HepG2 (cell line): ENCODE data around the gene LRRC27. TPM values are rescaled to one million over a fixed set of nuclear protein-coding genes. Genes with fewer than 3 reads are reported as not detected.

ENCODE experiments used
- KMT2B ChIP-seq: IDR thresholded peaks from 2 replicates; pipeline ENCODE4 v1.6.1; 2016; ENCODE audit warnings: missing genetic modification reagents, missing compliant biosample characterization
- polyA plus RNA-seq, 8 experiments: library from polyadenylated mRNA; depleted of rRNA in 3 of 8; stranded (reverse) in 7 of 8; unstranded in 1 of 8; fragments of >200 nt; fragmentation: Illumina TruSeq in 4 of 8; extraction: Trizol in 4 of 8; gene quantifications; 2 replicates each; pipeline versions ENCODE4 v1.2.1 to v1.2.3, GENCODE V29; 2011 to 2016; ENCODE audit warnings: low read depth in 4 of 8, missing spikeins in 1 of 8, mixed read lengths in 1 of 8; ENCODE audit not compliant: insufficient read depth in 1 of 8
- total RNA-seq, 5 experiments: library from RNA; depleted of rRNA; stranded (reverse); fragments of >200 nt; fragmentation: Illumina TruSeq; extraction: Trizol; gene quantifications; 2 replicates each; pipeline ENCODE4 v1.2.3, GENCODE V29; 2016; ENCODE audit warnings: low read depth in 1 of 5
- TF ChIP-seq, protein P1 (sequence below): sonication (generic); formaldehyde crosslinking; IDR thresholded peaks from 2 replicates; pipeline ENCODE4 v1.4.0; 2020; ENCODE audit warnings: missing genetic modification reagents
- TF ChIP-seq, protein P2 (sequence below): IDR thresholded peaks from 2 replicates; pipeline ENCODE4 v1.6.1; 2016; ENCODE audit warnings: missing compliant biosample characterization, missing genetic modification reagents, borderline replicate concordance
- TF ChIP-seq, protein P3 (sequence below): sonication (generic); formaldehyde crosslinking; IDR thresholded peaks from 2 replicates; pipeline ENCODE4 v1.8.1; 2022; ENCODE audit warnings: low read depth, mild to moderate bottlenecking, missing genetic modification reagents

Gene LRRC27
- total and polyA plus RNA-seq, 2 of the 13 experiments (the other 11 are each of a cell fraction or from before 2014, with no cell fraction given): 4.2 to 4.6 TPM

DNA sequence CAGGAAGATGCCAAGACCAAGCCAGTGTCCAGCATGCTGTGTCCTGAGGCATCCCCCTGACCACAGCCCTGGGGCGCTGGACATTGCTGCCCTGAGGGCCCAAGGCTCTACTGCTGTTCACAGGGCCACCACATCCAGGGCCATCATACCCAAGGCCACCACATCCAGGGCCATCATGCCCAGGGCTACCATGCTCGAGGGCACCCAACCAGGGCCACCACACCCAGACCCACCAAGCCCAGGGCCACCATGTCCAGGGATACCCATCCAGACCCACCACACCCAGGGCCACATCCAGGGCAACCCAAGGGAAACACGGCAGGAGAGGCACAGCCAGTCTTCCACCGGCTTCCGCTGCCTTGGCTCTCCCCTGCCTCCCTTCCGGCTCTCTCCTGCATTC is 41.4 kb upstream of the LRRC27 start (continued):
- TF ChIP-seq, protein P1, sequence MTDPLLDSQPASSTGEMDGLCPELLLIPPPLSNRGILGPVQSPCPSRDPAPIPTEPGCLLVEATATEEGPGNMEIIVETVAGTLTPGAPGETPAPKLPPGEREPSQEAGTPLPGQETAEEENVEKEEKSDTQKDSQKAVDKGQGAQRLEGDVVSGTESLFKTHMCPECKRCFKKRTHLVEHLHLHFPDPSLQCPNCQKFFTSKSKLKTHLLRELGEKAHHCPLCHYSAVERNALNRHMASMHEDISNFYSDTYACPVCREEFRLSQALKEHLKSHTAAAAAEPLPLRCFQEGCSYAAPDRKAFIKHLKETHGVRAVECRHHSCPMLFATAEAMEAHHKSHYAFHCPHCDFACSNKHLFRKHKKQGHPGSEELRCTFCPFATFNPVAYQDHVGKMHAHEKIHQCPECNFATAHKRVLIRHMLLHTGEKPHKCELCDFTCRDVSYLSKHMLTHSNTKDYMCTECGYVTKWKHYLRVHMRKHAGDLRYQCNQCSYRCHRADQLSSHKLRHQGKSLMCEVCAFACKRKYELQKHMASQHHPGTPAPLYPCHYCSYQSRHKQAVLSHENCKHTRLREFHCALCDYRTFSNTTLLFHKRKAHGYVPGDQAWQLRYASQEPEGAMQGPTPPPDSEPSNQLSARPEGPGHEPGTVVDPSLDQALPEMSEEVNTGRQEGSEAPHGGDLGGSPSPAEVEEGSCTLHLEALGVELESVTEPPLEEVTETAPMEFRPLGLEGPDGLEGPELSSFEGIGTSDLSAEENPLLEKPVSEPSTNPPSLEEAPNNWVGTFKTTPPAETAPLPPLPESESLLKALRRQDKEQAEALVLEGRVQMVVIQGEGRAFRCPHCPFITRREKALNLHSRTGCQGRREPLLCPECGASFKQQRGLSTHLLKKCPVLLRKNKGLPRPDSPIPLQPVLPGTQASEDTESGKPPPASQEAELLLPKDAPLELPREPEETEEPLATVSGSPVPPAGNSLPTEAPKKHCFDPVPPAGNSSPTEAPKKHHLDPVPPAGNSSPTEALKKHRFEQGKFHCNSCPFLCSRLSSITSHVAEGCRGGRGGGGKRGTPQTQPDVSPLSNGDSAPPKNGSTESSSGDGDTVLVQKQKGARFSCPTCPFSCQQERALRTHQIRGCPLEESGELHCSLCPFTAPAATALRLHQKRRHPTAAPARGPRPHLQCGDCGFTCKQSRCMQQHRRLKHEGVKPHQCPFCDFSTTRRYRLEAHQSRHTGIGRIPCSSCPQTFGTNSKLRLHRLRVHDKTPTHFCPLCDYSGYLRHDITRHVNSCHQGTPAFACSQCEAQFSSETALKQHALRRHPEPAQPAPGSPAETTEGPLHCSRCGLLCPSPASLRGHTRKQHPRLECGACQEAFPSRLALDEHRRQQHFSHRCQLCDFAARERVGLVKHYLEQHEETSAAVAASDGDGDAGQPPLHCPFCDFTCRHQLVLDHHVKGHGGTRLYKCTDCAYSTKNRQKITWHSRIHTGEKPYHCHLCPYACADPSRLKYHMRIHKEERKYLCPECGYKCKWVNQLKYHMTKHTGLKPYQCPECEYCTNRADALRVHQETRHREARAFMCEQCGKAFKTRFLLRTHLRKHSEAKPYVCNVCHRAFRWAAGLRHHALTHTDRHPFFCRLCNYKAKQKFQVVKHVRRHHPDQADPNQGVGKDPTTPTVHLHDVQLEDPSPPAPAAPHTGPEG (CRISPR knock-in tag): no peak
- TF ChIP-seq, protein P2, sequence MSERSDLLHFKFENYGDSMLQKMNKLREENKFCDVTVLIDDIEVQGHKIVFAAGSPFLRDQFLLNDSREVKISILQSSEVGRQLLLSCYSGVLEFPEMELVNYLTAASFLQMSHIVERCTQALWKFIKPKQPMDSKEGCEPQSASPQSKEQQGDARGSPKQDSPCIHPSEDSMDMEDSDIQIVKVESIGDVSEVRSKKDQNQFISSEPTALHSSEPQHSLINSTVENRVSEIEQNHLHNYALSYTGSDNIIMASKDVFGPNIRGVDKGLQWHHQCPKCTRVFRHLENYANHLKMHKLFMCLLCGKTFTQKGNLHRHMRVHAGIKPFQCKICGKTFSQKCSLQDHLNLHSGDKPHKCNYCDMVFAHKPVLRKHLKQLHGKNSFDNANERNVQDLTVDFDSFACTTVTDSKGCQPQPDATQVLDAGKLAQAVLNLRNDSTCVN (CRISPR knock-in tag): no peak
- no peak for TF ChIP-seq KMT2B (CRISPR knock-in tag)
- TF ChIP-seq, protein P3, sequence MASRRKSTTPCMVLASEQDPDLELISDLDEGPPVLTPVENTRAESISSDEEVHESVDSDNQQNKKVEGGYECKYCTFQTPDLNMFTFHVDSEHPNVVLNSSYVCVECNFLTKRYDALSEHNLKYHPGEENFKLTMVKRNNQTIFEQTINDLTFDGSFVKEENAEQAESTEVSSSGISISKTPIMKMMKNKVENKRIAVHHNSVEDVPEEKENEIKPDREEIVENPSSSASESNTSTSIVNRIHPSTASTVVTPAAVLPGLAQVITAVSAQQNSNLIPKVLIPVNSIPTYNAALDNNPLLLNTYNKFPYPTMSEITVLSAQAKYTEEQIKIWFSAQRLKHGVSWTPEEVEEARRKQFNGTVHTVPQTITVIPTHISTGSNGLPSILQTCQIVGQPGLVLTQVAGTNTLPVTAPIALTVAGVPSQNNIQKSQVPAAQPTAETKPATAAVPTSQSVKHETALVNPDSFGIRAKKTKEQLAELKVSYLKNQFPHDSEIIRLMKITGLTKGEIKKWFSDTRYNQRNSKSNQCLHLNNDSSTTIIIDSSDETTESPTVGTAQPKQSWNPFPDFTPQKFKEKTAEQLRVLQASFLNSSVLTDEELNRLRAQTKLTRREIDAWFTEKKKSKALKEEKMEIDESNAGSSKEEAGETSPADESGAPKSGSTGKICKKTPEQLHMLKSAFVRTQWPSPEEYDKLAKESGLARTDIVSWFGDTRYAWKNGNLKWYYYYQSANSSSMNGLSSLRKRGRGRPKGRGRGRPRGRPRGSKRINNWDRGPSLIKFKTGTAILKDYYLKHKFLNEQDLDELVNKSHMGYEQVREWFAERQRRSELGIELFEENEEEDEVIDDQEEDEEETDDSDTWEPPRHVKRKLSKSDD (CRISPR knock-in tag): no peak
